ENCODE measurements around the gene LRRC46. TPM values are rescaled to one million over a fixed set of nuclear protein-coding genes. Genes with fewer than 3 reads are reported as not detected.

Gene LRRC46
- total RNA-seq (2014; rRNA removed; shearing (Covaris generic)) = not detected in 2 replicates

DNA sequence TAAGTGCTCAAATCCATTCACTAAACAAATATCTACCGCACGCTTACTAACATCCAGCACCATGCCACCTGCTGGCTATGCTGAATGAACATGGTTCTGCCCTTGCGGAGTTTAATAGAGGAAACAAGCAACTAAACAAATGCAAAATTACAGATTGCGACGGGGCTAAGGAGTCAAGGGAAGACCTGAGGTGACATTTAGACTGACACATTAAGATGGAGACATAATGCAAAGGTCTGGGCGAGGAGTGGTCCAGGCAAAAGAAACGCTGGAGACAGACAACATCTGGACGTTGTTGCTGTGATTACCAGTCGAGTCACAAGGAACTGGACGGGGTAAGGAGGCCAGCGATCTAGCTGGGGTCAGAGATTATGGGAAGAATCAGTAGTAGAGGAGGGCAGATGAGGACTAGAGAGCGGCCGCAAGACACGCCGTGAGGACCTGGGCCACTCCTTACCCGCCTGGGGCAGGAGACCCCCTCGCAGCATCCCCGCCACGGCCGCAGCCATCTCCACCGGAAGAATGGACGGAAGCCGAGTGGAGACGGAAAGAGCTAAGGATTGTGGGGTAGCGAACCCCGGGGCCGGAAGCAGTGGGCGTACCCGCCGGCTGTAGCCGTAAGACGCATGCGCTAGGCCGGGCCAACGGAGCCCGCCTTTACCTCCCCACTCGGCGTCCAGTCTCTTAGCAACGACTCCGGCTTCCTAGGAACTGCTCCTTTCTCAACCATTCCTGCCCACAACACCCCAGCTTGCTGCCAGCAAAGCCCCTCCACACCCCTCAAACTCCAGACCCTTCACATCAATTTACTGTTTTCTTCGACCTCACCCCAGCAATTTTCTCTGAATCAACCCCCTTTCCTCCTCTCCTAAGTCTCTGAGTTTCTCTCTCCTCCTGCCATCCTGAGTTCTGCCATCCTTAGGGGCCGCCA lies at the start of gene LRRC46, which contains the start of gene MRPL10:
TSS of gene LRRC46 (plus strand) at position 668 of the 931 bp plus-strand sequence. CDS start 320 bp downstream, outside the sequence.
TSS of gene MRPL10 (minus strand) at position 539 of the 931 bp plus-strand sequence. CDS start at position 509, 30 bp downstream.
- peak; percentile 92 for DNase-seq (ENCODE audit: low read depth)

- peak; percentile 54 for DNase-seq (ENCODE audit: low read depth)
Measured at GRCh38 chr17:47785538-47786123, 45.8 kb upstream of the LRRC46 start.

DNA sequence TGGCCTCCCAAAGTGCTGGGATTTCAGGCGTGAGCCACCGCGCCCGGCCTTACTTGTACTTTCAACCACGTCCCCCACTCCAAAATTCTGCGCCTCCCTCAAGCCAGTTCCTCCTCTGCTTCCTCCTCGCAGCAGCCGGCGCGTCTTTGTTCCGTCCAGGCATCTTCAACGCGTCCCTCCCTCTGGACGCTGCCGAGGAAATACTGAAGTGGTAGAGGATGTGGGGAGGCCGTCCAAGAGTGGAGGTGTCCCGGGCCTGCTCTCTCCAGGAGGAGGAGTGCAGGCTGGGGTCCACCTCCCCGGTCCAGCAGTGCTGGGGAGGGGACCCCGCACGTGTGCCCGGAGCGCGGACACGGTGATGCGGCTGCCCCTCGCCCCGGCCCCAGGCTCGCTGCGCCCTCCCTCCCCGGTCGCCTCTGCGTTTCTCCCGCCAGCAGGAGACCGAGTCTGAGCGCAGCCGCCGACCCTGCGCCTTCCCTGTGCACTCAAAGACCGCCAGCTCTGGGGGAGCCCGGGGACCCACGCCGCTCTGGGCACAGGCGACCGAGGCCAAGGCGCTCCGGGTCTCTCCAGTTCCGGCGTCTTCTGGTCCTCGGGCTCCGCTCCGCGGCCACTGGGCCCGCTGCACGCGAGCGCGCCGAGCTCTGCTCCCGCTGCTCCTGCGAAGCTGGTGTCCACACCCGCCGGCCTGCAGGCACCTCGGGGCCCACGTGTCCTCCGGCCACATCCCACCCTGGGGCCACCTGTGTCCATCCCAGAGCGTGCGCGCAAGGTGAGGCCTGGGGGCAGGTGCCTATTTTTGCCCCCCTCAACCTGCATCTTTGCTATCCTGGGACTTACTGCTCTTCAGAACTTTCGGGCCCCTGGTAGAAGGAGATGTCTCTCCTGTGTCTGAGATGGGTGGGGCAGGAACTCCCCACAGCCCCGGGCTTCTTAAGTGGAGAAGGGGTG lies 41.6 kb upstream of the LRRC46 start:
- peak; percentile 73 for DNase-seq (ENCODE audit: low read depth)

GRCh38 chr17:47791025-47791424 lies 40.4 kb upstream of the LRRC46 start:
- DNase-seq (ENCODE audit: low read depth) = no peak

DNA sequence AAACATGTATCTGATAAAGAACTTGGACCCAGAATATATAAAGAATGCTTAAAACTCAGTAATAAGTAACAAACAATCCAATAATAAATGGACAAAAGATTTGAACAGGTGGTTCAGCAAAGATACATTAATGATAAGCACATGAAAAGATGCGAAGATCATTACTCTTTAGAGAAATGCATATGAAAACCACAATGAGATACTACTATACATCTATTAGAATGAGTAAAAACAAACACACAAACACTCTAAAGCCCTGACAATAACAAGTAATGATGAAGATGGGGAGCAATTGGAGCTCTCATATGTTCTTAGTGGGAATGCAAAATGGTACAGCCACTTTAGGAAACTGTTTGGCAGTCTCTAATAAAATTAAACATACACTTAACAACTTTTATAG lies 39.0 kb upstream of the LRRC46 start:
- no peak for DNase-seq (ENCODE audit: low read depth)

- DNase-seq (ENCODE audit: low read depth) = no peak
Measured at GRCh38 chr17:47792979-47793378, 38.5 kb upstream of the LRRC46 start.

GRCh38 chr17:47797797-47798196 lies 33.7 kb upstream of the LRRC46 start:
- no peak for DNase-seq (ENCODE audit: low read depth)

- DNase-seq (ENCODE audit: low read depth) = no peak
Measured at GRCh38 chr17:47800686-47801085, 30.8 kb upstream of the LRRC46 start.

DNA sequence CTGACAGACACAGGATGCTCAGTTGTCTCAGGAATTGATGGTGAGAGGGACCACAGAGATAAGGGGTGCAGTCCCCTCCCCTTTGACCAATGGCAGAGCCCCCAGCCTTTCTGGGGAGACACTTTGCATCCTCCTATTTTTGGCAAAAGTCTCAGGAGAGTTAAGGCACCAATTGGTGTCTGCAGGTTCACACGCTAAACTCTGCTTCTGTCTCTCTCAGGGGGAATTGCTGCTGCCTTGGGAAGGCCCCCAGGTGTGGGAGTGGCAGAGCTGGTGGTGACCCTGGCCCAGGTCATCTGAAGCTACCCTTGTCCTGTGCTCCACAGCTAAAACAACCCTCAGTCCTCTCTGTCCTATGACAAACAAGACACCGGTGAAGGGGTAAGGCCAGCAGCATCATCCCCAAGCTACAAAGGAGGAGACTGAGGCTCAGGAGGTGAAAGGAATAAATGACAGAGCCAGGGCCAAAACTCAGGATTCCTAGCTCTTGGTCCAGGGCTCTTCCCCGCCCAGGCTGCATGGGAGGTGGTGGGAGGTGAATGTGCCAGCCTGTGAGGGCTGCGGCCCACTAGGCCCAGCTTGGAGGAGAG lies 30.2 kb upstream of the LRRC46 start:
- DNase-seq (ENCODE audit: low read depth) = no peak

DNA sequence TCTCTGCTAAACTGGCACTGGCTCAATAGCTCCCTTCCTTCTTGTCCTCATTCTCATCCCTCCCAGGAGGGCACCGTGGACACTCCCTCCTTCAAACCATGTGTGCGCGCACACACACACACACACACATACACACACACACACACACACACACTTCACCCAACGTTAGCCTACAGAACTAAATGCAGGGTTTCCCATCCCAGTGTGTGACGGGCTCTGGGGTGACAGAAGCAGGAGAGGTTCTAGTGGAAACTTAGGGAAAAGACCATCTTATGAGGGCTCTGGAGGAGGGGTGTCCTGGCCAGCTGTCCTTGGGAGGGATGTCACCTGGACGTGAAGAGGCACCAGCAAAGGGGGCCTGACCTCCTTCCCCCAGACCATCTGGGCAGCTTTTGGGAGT lies 29.6 kb upstream of the LRRC46 start:
- DNase-seq (ENCODE audit: low read depth) = no peak

DNA sequence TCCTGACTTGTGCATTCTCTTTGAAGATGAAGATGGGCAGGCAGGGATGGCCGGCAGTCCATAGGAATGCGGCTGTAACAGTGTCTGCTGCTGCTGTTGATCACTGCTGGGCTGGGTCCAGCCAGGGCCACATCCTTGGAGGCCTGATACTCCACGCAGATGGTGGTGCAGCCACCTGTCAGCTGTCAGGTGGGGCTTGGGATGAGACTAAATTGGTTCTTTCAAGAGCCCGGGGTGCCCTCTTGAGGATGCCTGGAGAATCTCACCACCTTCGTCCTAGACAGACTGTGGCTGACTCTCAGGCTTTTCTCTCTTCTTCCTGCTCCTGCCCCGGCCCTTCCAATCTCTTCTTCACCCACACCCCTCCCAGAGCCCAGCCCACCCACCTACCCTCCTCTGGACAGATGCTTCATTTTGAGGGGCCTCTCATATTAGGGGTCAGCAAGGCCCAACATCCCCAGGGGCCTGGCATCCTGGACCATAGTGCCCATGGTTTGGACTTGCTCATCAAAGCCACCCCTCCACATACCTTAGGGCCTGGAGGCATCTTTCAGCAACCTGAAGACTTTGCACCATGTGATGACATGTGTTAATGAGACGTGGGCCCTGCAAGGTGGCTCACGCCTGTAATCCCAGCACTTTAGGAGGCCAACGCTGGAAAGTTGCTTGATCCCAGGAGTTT lies 29.0 kb upstream of the LRRC46 start:
- peak; percentile 50 for DNase-seq (ENCODE audit: low read depth)

- no peak for DNase-seq (ENCODE audit: low read depth)
Measured at GRCh38 chr17:47803201-47803600, 28.3 kb upstream of the LRRC46 start.

DNA sequence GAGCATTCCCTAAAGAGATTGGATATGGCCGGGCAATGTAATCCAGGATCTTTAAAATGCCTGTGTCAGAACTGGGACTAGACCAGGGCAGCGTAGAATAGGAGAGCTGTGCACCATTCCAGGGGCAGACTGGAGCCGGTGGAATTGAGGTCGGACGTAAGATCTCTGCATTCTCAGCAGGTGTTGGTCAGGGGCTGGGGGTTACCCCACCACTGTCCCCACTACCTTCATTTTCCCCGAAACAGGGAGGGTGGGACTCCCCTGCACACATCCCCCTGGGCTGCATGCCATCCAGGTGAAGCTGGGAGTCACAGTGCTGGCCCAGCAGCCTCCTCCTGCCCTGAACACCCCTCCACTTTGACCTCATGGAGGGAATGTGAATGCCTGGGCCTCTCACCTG lies 27.7 kb upstream of the LRRC46 start:
- no peak for DNase-seq (ENCODE audit: low read depth)

GRCh38 chr17:47804461-47804860 lies 27.0 kb upstream of the LRRC46 start:
- DNase-seq (ENCODE audit: low read depth) = no peak

DNA sequence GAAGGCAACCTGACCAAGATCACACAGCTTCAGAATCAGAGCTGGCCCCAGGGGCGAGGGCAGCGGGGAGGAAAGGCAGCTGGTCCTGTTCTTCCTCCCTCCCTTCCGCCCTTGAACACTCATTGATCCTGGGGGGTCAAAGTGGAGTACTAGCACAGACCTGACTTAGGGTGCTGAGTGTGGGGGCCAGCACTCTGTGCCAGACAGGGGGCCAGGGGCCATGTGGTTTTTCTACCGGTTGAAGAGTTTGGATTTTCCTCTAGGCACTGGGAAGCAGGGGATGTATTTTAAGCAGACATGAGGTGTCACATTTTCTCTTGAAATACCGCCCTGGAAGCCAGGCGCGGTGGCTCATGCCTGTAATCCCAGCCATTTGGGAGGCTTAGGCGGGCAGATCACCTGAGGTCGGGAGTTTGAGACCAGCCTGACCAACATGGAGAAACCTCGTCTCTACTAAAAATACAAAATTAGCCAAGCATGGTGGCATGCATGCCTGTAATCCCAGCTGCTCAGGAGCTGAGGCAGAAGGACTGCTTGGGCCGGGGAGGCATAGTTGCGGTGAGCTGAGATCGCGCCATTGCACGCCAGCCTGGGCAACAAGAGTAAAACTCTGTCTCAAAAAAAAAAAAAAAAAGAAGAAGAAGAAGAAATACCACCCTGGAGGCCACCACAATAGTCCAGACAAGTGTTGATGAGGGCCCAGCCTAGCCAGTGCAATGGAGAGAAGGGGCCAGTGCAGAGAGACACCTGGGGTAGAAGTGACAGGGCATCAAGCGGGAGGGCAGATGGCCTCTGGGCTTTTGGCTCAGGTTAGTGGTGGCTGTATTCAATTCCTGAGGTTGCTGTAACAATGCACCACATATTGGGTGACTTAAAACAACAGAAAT lies 25.2 kb upstream of the LRRC46 start:
- no peak for DNase-seq (ENCODE audit: low read depth)

DNA sequence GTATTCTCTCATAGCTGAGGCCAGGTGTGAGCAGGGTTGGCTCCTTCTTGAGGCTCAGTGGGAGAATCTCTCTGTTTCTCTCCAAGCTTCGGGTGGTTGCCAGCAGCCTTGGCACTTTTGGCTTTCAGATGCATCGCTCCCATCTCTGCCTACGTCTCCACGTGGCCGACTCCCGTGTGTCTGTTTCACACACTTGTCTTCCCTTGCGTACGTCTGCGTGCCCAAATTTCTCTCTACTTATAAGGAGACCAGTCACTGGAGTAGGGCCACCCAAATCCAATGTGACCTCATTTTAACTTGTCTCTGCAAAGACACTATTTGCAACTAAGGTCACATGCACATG lies 24.6 kb upstream of the LRRC46 start:
- no peak for DNase-seq (ENCODE audit: low read depth)

DNA sequence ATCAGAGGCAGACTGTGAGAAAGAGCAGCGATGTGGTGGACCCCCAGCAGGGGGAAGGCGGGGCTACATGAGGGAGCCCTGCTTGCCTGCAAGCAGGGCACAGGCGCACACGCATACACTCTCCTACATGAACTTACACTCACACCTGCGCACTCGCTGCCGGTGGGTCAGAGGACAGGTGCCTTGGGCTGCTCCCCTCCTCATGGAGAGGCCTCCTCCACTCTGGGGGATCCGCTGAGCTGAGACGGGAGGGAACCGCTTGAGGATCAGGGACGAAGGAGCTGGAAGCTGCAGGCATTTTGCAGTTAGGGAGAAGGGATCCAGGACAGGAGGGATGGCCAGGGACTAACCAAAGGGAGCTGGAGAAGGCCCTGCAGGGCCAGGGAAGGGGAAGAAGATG lies 24.0 kb upstream of the LRRC46 start:
- DNase-seq (ENCODE audit: low read depth) = no peak

DNA sequence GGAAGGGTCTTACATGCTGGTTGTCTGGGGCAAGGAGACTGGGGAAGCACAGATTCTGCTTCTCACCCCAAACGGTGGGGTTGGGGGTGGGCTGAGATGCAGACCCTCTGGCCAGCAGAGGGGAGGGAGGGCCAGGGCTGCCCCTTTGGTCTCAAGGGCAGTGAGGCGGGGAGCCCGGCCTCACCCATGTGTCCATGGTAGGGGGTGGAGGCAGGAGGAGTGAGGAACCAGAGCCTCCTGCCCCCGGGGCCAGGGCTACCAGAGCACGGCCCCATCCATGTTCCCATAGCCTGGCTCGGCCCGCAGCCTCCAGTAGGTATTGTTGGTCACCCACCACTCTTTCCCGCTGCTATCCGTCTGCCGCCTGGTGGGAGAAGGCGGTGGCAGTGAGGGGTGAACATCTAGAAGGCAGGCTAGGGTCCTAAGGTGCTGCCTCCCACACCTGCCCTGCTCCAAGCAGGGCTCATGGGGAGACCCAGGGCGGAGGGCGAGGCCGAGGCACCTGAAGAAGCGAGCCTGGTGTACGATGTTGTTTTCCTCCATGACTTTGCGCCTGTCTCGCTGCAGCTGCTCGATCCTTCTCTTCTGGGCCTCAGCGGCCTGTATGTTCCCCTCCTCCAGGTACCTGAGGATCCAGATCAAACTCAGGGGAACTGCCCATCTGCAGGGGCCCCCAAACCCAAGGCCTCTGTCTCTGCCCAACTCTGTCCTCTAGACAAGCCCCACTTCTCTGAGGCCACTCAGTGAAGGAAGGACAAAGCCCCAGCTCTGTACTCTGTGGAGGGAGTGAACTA lies 23.2 kb upstream of the LRRC46 start:
- no peak for DNase-seq (ENCODE audit: low read depth)

GRCh38 chr17:47808830-47809480 lies 22.5 kb upstream of the LRRC46 start:
- DNase-seq (ENCODE audit: low read depth) = no peak
